GM12873 (cell line): ENCODE data around the gene CDV3.

Source experiments
- CTCF ChIP-seq: IDR thresholded peaks from 2 replicates; pipeline ENCODE4 v1.5.1; 2012; ENCODE audit warnings: low read depth, mild to moderate bottlenecking, moderate library complexity, low read length, control low read depth; ENCODE audit not compliant: insufficient read depth; ENCODE audit errors: missing control alignments

Gene CDV3

GRCh38 chr3:133572158-133573053 is 1.1 kb upstream of the CDV3 start:
- TF ChIP-seq CTCF = no peak

- peak; percentile 22 for TF ChIP-seq CTCF
These were observed 345 bp upstream of the CDV3 start for GRCh38 chr3:133573054-133573628.

GRCh38 chr3:133574260-133574881 is 885 bp downstream of the CDV3 start:
- TF ChIP-seq CTCF = peak; percentile 17

GRCh38 chr3:133575086-133575485 is 1.6 kb downstream of the CDV3 start:
- TF ChIP-seq CTCF = no peak

GRCh38 chr3:133576169-133576568 is 2.7 kb downstream of the CDV3 start:
- TF ChIP-seq CTCF = no peak

- TF ChIP-seq CTCF = peak; percentile 56
These were observed 5.2 kb downstream of the CDV3 start for GRCh38 chr3:133578548-133579191.

- no peak for TF ChIP-seq CTCF
These were observed 9.9 kb downstream of the CDV3 start for GRCh38 chr3:133583396-133583795.
